Measurements from ENCODE around the gene FBXL17. TPM values are rescaled to one million over a fixed set of nuclear protein-coding genes. Genes with fewer than 3 reads are reported as not detected.

Gene FBXL17
- total RNA-seq, 4 donors from 2014 or later = 10.7 to 31.6 (median 22.1) TPM

DNA sequence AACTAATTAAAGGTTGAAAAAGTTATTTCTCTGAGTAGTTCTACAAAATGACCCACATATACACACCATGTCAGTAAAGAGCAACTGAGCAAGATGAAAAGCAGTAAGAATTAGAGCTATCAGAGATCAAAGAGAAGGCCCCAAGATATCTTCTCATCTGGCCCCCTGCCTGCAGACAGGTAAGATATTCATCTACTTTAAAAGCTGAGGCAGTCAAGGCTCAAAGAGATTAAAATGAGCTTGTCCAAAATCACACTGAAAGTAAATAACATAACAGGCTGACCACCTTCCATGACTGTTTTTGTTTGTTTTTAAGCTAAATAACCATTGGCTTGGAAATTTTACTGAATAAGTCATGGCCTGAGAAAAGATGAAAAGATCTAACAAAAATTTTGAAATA is 266.2 kb downstream of the FBXL17 start:
- Histone ChIP-seq H3K9me3 (no peaks in the 10 kb centered on the region), H3K4me1 (no peaks in the 10 kb centered on the region), H3K27me3 (no peaks in the 10 kb centered on the region), H3K27ac (no peak overlapping the region), H3K36me3 (no peaks in the 10 kb centered on the region), H3K4me3 (no peak overlapping the region)
- no peak for DNase-seq
- TF ChIP-seq CTCF (IDR thresholded peaks at IDR 0.05) (no peak), POLR2A (IDR thresholded peaks at IDR 0.05) (no peak)

GRCh38 chr5:108113950-108114349 is 267.9 kb downstream of the FBXL17 start:
- no peaks in the 10 kb centered on the region for H3K9me3 ChIP-seq
- H3K27me3 ChIP-seq = no peaks in the 10 kb centered on the region
- TF ChIP-seq POLR2A (IDR thresholded peaks at IDR 0.05) (no peak), CTCF (IDR thresholded peaks at IDR 0.05) (no peak)
- H3K4me3 ChIP-seq = no peak overlapping the region
- no peaks in the 10 kb centered on the region for H3K36me3 ChIP-seq
- no peak for DNase-seq
- H3K4me1 ChIP-seq = no peaks in the 10 kb centered on the region
- H3K27ac ChIP-seq = no peak overlapping the region

- Histone ChIP-seq H3K27ac (no peak overlapping the region), H3K4me3 (no peak overlapping the region), H3K36me3 (no peaks in the 10 kb centered on the region), H3K27me3 (no peaks in the 10 kb centered on the region), H3K4me1 (no peaks in the 10 kb centered on the region), H3K9me3 (no peaks in the 10 kb centered on the region)
- TF ChIP-seq CTCF (IDR thresholded peaks at IDR 0.05) = no peak
- no peak for TF ChIP-seq POLR2A (IDR thresholded peaks at IDR 0.05)
- DNase-seq = no peak
These were observed 270.2 kb downstream of the FBXL17 start for GRCh38 chr5:108111736-108112135.

GRCh38 chr5:108109059-108109458 is 272.8 kb downstream of the FBXL17 start:
- no peak overlapping the region for H3K27ac ChIP-seq
- H3K9me3 ChIP-seq = no peaks in the 10 kb centered on the region
- H3K4me1 ChIP-seq = no peaks in the 10 kb centered on the region
- DNase-seq = no peak
- no peaks in the 10 kb centered on the region for H3K36me3 ChIP-seq
- TF ChIP-seq CTCF (IDR thresholded peaks at IDR 0.05) = no peak
- TF ChIP-seq POLR2A (IDR thresholded peaks at IDR 0.05) = no peak
- no peaks in the 10 kb centered on the region for H3K27me3 ChIP-seq
- no peak overlapping the region for H3K4me3 ChIP-seq

GRCh38 chr5:108104448-108104847 is 277.4 kb downstream of the FBXL17 start:
- Histone ChIP-seq H3K27ac (no peak overlapping the region), H3K9me3 (no peaks in the 10 kb centered on the region), H3K36me3 (no peaks in the 10 kb centered on the region), H3K4me1 (no peaks in the 10 kb centered on the region), H3K27me3 (no peaks in the 10 kb centered on the region), H3K4me3 (no peak overlapping the region)
- TF ChIP-seq CTCF (IDR thresholded peaks at IDR 0.05) = no peak
- TF ChIP-seq POLR2A (IDR thresholded peaks at IDR 0.05) = no peak
- no peak for DNase-seq

DNA sequence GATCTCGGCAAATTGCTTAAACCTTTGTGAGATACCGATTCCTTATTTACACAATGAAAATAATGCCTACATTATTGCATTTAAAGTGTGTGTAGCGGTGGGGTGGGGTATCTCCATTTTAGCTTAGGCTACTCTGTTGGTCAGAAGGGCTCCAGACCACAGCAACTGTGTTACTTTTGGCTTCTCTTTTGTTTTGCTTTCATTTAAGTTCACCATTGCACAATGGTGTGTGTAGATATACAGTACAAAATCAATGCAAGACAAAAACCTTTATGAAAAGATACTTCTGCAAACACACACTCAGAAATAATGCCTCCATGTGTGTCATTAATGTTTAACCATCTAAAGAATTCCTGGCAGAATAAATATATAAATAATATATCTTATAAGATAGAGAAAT is 279.4 kb downstream of the FBXL17 start:
- no peak for TF ChIP-seq POLR2A (IDR thresholded peaks at IDR 0.05)
- no peak for TF ChIP-seq CTCF (IDR thresholded peaks at IDR 0.05)
- Histone ChIP-seq H3K36me3 (no peaks in the 10 kb centered on the region), H3K27me3 (no peaks in the 10 kb centered on the region), H3K4me1 (no peaks in the 10 kb centered on the region), H3K9me3 (no peaks in the 10 kb centered on the region), H3K27ac (no peak overlapping the region), H3K4me3 (no peak overlapping the region)
- DNase-seq = no peak

Data from Peyer's patch (tissue), 4 donors.